CD4-positive, alpha-beta T cell treated with Interleukin-17A for 1 hour (primary cell): ENCODE measurements around the gene MRPL36.
A peak's percentile ranks its signal among the peaks of the same experiment; 100 is the strongest.
"Not testable (repeated sequence)": the region's sequence is repeated elsewhere in the genome, so short reads cannot be mapped to it uniquely, and the experiment has no call there.

Source experiments
- DNase-seq: peaks from one replicate; pipeline ENCODE4 v3.0.0-alpha.2; 2020

MRPL36 gene

DNA sequence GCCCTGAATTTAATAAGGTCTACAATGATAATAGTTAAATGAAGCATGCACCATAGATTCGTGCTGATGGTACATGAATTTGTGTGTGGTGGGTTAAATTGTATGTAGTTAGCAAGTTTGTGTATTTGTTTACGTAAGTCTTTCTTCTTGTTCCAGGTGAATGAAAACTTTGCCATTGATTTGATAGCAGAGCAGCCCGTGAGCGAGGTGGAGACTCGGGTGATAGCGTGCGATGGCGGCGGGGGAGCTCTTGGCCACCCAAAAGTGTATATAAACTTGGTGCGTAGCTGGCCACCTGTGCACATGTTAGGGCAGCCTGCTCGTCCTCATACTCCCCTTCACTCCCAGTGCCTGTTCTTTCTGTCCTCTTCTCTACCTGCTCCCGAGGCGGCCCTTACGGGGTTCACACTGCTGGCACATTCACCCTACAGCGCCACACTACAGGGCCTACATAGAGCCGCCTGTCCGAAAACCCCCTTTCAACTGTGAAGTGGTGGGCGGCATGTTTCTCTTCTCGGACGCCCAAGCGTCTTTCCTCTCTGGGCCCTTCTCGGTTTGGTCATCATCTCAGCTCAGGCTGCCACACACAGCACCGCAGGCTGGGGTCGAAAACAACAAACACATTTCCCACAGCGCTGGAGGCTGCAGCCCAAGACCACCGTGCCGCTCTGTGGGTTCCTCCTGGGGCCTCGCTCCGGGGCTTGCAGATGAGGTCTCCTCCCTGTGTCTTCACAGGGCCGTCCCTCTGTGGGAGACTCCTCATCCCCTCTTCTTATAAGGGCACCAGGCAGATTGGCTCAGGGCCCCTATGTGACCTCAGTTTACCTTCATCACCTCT lies 14.8 kb upstream of the MRPL36 start:
- no peak for DNase-seq

DNA sequence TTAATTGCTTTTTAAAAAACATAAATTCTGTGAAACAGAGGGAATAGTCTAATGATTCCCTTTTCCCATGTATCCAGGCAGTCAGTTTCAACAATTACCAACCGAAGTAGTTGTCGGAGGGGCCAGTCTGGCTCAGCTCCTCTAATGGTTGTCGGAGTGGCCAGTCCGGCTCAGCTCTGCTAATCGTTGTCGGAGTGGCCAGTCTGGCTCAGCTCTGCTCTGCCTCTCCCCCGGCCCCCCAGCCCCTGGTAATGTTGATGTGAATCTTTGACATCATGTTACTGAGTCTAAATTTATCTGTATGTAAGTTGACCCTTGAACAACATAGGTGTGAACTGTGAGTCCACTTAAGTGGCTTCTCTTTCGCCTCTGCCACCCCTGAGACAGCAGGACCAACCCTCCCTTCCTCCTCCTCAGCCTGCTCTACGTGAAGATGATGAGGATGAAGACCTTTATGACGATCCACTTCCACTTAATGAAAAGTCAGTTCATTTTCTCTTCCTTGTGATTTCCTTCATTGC lies 11.0 kb upstream of the MRPL36 start:
- DNase-seq = no peak

DNA sequence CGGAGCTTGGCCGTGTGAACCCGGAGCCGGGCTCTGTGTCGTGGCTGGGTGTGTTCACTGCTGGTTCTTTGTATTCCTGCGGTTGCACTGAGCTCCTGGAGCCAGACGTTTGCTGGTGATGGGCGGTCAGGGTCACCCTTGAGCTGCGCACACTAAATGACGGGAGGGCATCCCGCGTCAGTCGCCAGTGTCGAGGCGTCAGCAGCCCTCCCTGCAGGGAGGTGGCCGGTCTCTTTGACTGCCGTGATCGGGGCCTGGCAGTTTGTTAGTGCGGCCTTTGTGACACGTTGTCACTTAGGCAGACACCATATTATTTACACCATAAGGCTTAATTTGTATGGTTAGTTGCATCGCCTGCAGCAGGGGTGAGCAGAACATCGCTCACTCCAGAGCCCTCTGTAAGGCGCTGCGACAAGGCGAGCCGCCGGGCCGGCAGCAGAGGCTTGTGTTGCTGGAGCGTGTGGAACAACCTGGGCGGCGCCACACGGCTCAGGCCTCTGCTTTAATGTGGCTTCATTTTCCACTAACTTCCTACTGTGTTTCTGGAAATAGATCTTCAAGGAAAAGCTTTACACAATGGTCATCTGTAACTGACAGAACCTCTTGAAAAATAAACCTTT lies 9.9 kb upstream of the MRPL36 start:
- DNase-seq = no peak

DNA sequence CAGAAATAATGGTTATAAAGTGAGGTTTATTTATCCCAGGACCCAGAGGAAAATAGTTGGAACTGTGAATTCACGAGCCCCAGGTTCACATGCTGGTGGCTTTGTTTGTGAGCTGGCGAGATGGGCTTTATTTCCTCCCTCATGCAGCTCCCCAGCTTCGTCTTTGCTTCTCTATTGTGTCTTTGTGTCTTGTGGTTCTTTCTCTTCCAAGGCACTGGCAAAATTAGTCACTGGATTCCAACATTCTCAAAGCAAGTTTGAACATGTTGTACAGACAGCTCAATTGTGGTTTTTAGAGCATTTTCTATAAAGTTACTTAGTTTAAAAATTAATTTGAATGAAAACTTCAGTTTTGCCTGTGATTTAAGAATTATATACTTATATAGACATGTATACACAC lies 8.8 kb upstream of the MRPL36 start:
- DNase-seq = no peak

DNA sequence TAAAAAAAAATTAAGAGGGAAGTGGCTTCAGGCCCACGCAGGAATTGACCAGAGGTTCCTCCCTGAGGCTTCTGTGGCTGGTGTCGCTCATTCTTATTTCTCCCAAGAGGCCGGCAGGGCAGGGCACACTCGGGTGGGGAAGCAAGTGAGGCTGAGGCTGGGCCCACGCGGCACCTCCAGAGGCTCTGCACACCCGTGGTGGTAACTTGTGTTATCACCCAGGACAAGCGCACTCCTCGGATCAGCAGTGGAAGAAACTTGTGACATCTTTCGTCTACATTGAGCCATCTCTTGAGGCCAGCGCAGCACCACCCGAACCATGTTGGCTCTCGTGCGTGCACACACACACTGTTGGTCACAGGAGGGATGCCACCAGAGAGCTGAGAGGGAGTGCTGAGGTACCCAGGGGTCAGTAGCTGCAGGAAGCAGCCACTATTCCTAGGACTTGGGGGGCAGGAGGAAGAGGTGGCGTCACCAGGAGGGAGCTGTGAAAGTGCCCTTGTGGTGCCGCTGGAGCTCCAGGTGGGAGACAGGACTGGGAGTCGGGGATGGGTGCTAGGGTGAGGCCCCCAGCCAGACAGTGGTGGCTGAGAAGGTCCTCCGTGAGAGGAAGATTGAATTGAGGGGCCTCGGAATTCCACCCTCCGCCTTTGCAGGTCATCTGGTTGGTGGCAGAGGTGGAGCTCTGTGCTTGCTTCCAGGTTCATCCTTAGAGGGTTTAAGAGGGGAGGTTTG lies 8.0 kb upstream of the MRPL36 start:
- DNase-seq = no peak

DNA sequence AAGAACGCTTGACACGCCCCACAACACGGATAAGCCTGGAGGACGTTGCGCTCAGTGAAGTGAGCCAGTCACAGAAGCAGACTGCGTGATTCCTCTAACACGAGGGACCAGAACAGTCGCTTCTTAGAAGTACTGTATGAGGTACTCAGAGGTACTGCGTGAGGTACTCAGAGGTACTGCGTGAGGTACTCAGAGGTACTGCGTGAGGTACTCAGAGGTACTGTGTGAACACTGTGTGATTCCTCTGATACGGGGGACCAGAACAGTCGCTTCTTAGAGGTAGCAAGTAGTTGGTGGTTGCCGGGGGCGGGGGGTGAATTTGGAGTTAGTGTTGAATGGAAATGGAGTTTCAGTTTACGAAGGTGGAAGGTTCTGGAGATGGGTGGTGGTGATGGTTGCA lies 7.3 kb upstream of the MRPL36 start:
- DNase-seq = no peak

DNA sequence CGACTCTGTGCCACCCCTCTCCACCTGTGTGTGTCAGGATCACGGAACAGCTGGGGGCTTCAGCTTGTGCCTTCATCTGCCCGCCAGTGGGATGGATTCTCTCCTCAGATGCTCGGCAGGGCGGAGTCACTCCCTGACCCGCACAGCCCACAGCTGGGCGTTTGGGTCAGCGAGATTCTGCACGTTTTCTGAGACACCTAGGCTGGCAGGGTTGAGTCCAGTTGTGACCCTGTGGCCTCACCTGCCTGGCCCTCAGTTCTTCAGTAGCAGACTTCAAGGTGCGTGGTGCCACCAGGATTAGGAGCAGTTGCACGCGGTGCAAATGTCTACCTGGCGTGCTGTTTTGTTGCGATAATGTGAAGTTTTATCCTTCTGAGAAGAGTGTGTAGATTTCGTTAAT lies 6.6 kb upstream of the MRPL36 start:
- no peak for DNase-seq

DNA sequence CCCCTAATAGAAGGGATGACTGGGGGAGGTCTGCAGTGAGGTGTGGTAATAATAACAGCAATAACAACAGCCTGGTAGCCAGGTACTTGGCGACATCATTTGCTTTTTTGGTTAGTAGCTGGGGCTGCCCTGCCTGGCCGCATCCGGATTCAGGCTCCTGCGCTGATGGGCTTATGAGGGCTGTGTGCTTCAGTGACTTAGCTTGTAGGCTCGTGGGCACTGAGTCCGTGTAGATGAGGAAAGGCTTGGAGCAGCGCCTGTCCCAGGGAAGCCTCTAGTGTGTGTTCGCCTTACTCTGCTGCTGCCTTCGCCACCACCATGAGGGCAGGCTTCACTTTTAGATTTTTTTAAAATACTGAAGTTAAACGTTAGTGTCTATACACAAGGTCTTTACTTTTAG lies 6.1 kb upstream of the MRPL36 start:
- no peak for DNase-seq

DNA sequence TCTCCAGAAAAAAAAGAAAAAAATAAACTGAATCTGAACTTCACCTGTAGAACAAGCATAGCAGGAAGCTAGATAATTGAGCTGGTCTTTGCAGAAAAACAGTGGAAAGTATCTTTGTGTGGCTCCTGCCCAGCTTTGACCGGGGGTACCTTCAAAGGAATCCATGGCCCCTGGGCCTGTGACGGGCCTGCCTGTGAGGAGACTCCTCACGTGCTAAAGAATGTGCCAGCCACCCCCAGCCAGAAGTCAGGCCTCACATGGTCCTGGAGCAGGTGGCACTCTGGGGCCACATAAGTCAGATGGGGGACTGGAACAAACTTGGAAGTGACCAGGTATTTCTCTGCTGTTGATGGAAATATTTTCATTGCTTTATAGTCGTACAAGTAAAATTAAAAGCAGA lies 5.7 kb upstream of the MRPL36 start:
- DNase-seq = no peak

DNA sequence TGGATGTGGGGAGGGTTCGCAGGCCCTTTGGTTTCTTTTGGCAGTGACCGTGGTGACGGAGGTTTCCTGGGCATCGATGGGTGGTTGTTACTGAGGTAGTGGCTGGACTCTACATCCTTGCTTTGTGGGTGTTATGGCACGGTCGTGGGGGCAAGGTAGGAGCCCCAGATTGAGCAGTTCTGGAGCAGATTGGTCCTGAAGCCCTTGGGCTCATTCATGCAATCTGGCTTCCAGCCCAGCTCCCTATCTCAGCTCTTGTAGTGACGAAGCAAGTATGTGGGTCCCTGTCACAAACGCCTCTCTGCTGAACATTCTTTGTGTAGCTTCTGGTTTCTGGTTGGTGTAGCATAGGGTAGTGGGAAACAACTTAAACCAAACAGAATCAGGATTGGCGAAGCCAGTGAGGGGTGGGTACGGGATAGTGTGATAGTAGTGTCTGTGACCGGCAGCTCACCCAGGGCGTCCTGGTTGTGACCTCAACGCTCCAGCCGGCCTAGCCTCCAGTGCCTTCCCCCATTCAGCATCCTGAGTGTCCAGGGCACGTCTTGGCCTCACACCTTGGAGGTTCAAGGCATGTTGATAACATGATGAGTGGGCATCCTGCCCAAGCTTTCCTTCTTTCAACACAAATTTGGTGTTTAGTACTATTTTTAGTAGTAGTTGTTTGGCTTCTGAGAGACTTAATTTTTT lies 4.5 kb upstream of the MRPL36 start:
- DNase-seq = no peak

DNA sequence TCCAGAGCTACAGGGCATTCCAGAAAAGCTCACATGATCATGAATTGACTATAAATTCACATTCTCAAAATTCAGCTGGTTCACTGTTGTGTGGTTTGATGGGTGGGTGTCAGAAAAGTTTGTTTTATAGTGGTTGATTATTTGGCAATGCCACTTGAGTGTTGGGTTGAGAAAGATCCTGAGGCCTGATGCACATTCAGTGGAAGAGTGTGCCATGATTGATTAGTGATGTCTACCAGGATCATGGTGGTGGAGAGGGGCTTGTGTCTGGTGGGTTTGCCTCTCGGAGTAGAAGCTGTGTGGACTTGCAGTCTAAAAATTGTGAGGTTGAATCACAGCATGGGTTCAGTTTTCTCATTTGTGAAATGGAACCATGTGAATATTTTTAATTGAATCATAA lies 3.6 kb upstream of the MRPL36 start:
- DNase-seq = no peak

DNA sequence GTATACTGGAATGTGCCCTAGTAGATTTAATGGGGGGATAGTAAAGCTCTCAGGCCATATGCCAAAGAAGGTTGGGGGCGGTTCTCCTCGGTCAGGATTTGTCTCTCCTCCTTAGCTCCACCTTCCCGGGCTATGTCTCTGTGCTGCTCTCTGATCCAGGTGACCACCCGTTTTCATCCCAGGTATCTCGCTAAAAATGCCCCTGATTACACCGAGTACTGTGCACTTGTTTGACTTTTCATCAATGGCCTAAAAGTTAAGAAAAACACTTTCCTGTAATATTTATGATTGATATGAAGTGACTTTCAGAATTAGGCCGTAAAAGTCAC lies 2.3 kb upstream of the MRPL36 start:
- no peak for DNase-seq

DNA sequence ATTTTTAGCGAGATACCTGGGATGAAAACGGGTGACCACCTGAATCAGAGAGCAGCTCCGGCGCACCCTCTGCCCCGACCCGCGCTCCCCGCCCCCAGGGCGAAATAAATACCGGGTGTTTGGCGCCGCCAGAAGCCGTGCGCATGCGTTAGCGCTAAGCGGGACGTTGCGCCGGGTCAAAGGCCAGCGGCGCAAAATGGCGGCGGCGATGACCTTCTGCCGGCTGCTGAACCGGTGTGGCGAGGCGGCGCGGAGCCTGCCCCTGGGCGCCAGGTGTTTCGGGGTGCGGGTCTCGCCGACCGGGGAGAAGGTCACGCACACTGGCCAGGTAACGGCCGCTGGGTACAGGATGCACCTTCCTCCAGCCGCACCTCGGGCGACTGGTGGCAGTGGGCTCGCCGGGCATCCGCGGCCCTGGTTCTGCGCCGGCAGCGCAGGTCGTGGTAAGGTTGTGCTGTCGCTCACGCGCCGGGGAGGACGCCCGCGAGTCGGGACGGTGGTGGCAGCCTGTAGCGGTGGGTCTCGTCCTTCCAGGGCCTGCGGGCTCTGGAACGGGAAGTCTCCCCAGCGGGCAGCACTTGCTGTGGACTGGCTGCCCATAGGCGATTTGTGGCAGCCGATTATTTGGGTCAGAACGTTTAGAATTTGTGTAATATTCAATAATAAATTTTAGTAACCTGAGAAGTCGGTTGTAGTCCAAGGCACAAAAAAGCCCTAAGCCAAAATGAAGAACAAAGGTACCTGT lies 1.8 kb upstream of the MRPL36 start, which contains the start of gene NDUFS6:
TSS of gene NDUFS6 (plus strand) at position 186 of the 745 bp plus-strand sequence. CDS start at position 197, 11 bp downstream.
- peak; percentile 77 for DNase-seq

DNA sequence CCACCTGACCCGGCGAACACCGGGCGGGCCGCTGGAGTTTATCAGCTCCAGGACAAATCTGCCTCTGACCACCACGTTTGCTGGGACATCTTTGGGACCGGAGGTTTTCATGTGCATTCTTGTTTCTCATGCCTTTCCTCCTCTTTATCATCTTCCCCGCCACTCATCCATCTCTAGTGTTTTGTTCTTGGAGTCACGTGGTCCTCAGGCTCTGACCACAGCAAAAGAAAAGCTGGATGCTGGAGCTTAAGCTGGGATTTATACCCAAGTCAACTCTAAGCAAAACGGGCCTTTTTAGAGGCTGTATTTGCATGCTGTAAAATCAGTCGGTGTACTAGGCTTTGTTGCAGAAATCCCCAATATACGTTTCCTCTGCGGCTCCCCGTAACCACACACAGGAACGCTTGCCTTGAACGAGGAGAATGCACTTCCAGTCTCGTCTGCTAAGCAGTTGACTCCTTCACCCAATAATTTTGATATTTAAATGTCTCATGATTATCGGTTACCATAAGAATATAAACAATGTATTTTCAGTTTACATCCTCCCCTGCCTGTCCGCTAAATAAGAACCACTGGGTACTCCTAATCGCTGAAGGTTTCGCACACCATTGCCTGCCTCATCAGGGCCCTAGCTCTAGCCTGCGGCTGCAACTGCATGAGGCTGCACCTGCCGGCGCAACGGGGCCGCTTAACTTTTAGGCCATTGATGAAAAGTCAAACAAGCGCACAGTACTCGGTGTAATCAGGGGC lies 1.0 kb upstream of the MRPL36 start:
- DNase-seq = peak; percentile 65

DNA sequence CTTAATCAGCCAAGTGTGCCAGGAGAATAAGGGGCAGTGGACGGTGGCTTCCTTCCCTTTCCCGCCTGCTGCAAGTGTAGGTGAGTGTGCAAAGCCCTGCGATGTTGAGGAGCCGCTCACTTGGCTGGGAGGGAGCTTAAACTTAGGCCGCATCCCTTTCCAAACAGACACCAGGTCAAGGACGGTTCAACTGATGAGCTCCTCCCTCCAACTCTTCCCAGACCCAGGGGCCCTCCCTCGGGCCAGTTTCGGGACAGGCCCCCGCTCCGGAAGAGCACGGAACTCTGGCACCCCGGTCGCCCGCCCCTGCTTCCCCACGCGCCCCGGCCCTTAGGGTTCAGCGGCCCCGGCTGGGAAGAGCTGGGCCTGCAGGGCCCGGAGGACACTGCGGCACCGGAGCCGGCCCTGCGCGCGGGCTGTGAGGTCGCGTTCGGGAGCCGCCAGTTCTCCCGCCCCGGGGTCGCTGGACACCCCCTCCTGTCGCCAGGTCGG lies 481 bp downstream of the MRPL36 start:
- DNase-seq = peak; percentile 26

DNA sequence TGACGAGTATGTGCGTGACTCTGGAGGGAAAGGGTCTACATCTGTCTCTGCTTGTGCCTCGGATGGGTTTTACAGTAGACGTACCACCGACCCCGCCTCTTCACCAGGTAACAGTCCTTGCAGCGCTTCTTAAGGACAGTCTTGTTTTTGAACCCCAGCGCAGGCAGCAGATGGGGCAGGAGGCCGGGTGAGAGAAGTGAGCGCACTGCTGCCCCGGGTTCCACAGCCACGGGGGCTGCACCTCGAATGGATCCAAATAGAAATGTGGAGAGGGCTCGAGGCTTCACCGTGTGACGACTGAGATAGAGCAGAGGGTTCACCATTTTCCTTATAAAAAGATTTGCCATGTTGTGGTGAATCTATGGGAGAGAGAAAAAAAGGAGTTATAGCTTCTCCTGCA lies 1.0 kb downstream of the MRPL36 start:
- DNase-seq = not testable (repeated sequence)

DNA sequence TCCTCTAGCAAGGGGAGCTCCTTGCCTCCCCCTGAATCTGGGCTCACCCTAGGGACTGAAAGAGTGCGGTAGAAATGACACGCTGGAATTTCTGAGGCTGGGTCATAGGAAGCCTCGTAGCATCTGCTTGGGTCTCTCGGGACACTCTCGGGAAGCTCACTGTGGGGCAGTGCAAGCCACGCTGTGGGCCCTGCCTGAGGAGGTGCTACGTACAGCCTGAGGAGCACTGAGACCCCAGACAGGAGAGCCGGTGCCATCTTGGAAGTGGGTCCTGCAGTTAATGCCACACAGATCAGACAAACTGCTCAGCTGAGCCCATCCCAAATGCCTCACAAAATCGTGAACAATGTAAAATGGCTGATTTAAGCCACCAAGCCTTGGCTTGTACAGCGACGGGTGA lies 1.8 kb downstream of the MRPL36 start:
- no peak for DNase-seq

DNA sequence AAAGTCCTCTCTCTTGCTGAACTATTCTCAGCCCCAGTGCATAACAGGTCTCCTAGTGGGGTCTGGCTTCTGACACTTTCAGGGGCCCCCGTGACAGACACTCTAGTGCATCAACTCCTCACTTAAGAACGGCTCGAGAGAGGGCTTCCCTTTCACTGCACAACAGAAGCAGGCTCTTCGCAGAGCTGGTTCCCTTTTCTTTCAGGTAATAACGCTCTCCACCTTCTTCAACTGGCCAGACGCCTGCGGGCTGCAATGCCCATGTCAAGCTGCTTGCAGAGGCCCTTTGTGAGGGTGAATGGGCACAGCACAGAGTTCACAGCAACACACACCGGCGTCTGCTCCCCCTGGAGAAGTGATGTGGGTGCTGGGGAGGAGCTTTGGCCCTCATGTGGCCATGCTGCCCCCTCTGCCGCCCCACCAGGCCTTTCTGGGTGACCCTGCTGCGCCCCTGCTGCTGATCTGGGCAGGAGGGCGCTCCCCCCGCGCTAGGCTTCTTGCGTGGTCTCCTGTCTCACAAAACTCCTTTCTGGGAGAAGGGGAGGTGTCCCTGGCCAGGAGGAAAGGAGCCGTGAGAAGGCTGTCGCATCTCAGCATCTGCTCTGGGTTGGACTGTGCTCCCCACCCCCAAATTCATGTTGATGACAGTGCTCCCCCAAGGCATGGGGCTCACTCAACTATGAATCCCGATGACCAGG lies 2.4 kb downstream of the MRPL36 start:
- DNase-seq = no peak

DNA sequence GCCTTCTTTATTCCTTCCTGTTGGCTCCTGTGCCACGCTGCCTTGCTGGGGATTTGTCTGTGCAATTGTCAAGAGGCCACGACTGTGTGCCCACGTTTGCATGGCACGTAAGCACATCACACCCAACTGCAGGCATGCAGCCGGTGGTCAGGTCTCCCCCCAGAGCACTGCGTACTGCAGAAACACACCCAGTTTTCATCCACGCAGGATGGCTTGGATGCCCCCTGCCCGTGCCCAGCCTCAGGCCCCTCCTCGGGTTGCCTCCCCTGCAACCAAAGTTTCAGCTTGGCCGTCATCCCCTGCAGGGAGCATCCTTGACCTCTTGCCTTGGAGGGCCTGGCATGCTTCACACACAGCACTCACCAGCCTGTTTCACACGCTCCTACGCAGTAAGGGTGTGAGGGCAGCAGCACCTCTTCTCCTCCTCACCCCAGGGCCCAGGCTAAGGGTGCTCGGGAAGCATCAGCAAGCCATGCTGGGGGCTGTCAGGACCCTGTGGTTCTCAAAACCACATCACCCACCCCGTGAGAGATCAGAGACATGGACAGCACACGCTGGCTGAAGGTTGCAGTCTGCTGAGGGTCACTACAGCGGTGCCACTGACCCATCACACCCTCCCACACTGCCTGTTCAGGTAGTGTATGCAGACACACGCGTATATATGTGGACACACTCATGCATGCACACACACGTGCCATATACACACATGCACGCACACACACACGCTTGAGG lies 3.1 kb downstream of the MRPL36 start:
- DNase-seq = no peak

DNA sequence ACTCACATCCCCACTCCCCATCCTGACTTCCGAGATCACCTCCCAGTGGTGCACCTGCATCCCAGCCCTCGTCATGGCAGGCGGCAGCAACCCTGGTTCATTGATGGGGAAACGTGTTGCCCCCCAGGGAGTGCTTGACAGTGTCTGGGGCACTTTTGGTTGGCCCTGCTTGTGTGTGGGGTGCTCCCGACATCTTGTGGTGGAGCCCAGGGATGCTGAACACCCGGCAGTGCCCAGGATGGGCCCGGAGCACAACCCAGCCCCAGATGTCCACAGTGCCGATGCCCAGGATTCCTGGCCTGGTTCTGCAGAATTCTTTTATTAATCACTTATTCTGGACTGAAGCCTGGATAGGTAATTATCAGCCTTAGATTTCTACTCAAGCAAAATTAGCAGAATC lies 3.7 kb downstream of the MRPL36 start:
- DNase-seq = no peak
